Thymus (tissue), 11 donors: ENCODE results near the gene PHLDB3. TPM values are rescaled to one million over a fixed set of nuclear protein-coding genes. Genes with fewer than 3 reads are reported as not detected.
A peak's percentile ranks its signal among the peaks of the same experiment; 100 is the strongest.

Experiments used
- DNase-seq, 9 donors: peaks; one replicate each; pipeline ENCODE4 v3.0.0-alpha.2; 2013; ENCODE audit warnings: low spot score in 9 of 9, low read depth in 6 of 9, missing footprints in 1 of 9
- H3K27ac ChIP-seq, 2 donors: one replicate each; pipeline ENCODE4 v1.5.1; 2013; ENCODE audit warnings: control low read depth in 1 of 2, low read depth in 1 of 2, low read length in 1 of 2, mild to moderate bottlenecking in 1 of 2, moderate library complexity in 1 of 2
- H3K27me3 ChIP-seq, 2 donors: one replicate each; pipeline ENCODE4 v1.5.1; 2013; ENCODE audit warnings: low read length in 1 of 2; ENCODE audit not compliant: control insufficient read depth in 2 of 2, insufficient read depth in 1 of 2
- H3K36me3 ChIP-seq, 2 donors: one replicate each; pipeline ENCODE4 v1.5.1; 2013; ENCODE audit warnings: low read length in 1 of 2, mild to moderate bottlenecking in 1 of 2, moderate library complexity in 1 of 2; ENCODE audit not compliant: control insufficient read depth in 2 of 2, insufficient read depth in 2 of 2
- H3K4me1 ChIP-seq, 2 donors: one replicate each; pipeline ENCODE4 v1.5.1; 2013; ENCODE audit warnings: low read length in 2 of 2; ENCODE audit not compliant: control insufficient read depth in 2 of 2, insufficient read depth in 2 of 2
- H3K4me3 ChIP-seq, 2 donors: one replicate each; pipeline ENCODE4 v1.5.1; 2013; ENCODE audit warnings: low read length in 2 of 2, control low read depth in 1 of 2, mild to moderate bottlenecking in 1 of 2
- H3K9me3 ChIP-seq, 2 donors: one replicate each; pipeline ENCODE4 v1.5.1; 2013; ENCODE audit warnings: low read length in 1 of 2, mild to moderate bottlenecking in 1 of 2; ENCODE audit not compliant: control insufficient read depth in 2 of 2, insufficient read depth in 1 of 2
- WGBS: extraction: QIAGEN DNeasy Blood & Tissue Kit; methylation state at CpG from one replicate; pipeline ENCODE4 v1.1.7; 2013; 5-methylcytosine and 5-hydroxymethylcytosine counted together
- polyA plus RNA-seq: library from polyadenylated mRNA; stranded (reverse); fragments of 200-250 nt; gene quantifications from one replicate; pipeline ENCODE4 v1.2.3, GENCODE V29; 2013
- total RNA-seq: library from RNA; stranded (reverse); fragments of 120-200 nt; gene quantifications from one replicate; pipeline ENCODE4 v1.2.4, GENCODE V29; 2013
- donor health status: healthy.

The PHLDB3 gene
- total and polyA plus RNA-seq, 2 donors: 12.0 to 37.9 TPM

- no peak for DNase-seq
Measured at GRCh38 chr19:43545981-43546380, 41.4 kb upstream of the PHLDB3 start.

GRCh38 chr19:43545276-43545675 is 40.7 kb upstream of the PHLDB3 start:
- WGBS: 78% methylated on average over 5 of the region's 5 CpGs
- Histone ChIP-seq H3K36me3 (peaks cover 56 to 78% of the 10 kb centered on the region in 2 donors), H3K4me3 (no peak overlapping the region), H3K9me3 (no peaks in the 10 kb centered on the region), H3K27ac (no peak overlapping the region), H3K27me3 (no peaks in the 10 kb centered on the region), H3K4me1 (peaks cover 0 to 11% of the 10 kb centered on the region in 2 donors)
- DNase-seq: peak in 1 of 9 donors; percentile 49

More at GRCh38 chr19:43545981-43546380, 41.4 kb upstream of the PHLDB3 start:
- H3K4me3 ChIP-seq: no peak overlapping the region
- H3K9me3 ChIP-seq: no peaks in the 10 kb centered on the region
- peaks cover 0 to 11% of the 10 kb centered on the region in 2 donors for H3K4me1 ChIP-seq
- no peak overlapping the region for H3K27ac ChIP-seq
- peaks cover 57 to 78% of the 10 kb centered on the region in 2 donors for H3K36me3 ChIP-seq
- no peaks in the 10 kb centered on the region for H3K27me3 ChIP-seq
- 96% methylated on average over 2 of the region's 2 CpGs for WGBS

GRCh38 chr19:43544077-43544476 is 39.5 kb upstream of the PHLDB3 start:
- Histone ChIP-seq H3K4me1 (peaks cover 0 to 11% of the 10 kb centered on the region in 2 donors), H3K4me3 (no peak overlapping the region), H3K9me3 (peaks cover 0 to 4% of the 10 kb centered on the region in 2 donors), H3K36me3 (peaks cover 57 to 73% of the 10 kb centered on the region in 2 donors), H3K27me3 (no peaks in the 10 kb centered on the region), H3K27ac (no peak overlapping the region)
- no peak for DNase-seq
- WGBS: over 99% methylated on average over 9 of the region's 9 CpGs

GRCh38 chr19:43541920-43542650 is 37.5 kb upstream of the PHLDB3 start:
- Histone ChIP-seq H3K27ac (no peak overlapping the region), H3K4me1 (peaks cover 0 to 11% of the 10 kb centered on the region in 2 donors), H3K36me3 (peaks cover 76 to 84% of the 10 kb centered on the region in 2 donors), H3K9me3 (peaks cover 0 to 4% of the 10 kb centered on the region in 2 donors), H3K4me3 (no peak overlapping the region), H3K27me3 (no peaks in the 10 kb centered on the region)
- no peak for DNase-seq
- 98% methylated on average over 5 of the region's 5 CpGs for WGBS

- Histone ChIP-seq H3K4me3 (no peak overlapping the region), H3K9me3 (peaks cover 0 to 4% of the 10 kb centered on the region in 2 donors), H3K27ac (no peak overlapping the region), H3K36me3 (peaks cover 70 to 77% of the 10 kb centered on the region in 2 donors), H3K4me1 (peaks cover 0 to 3% of the 10 kb centered on the region in 2 donors), H3K27me3 (no peaks in the 10 kb centered on the region)
- 96% methylated on average over 3 of the region's 3 CpGs for WGBS
- no peak for DNase-seq
Measured at GRCh38 chr19:43540381-43540780, 35.8 kb upstream of the PHLDB3 start.

GRCh38 chr19:43538922-43539321 is 34.4 kb upstream of the PHLDB3 start:
- Histone ChIP-seq H3K4me1 (peaks cover 2 to 8% of the 10 kb centered on the region in 2 donors), H3K9me3 (peaks cover 0 to 4% of the 10 kb centered on the region in 2 donors), H3K27me3 (no peaks in the 10 kb centered on the region), H3K4me3 (no peak overlapping the region), H3K27ac (no peak overlapping the region), H3K36me3 (peaks cover 59 to 68% of the 10 kb centered on the region in 2 donors)
- DNase-seq: no peak

- WGBS: 86% methylated on average over 62 of the region's 62 CpGs
- Histone ChIP-seq H3K4me1 (peaks cover 2 to 23% of the 10 kb centered on the region in 2 donors), H3K27ac (no peak overlapping the region), H3K4me3 (no peak overlapping the region), H3K9me3 (peaks cover 0 to 4% of the 10 kb centered on the region in 2 donors), H3K36me3 (peaks cover 26 to 32% of the 10 kb centered on the region in 2 donors), H3K27me3 (no peaks in the 10 kb centered on the region)
- peak in 2 of 9 donors; percentile 40 to 52 for DNase-seq
Measured at GRCh38 chr19:43534816-43535761, 30.5 kb upstream of the PHLDB3 start.

- Histone ChIP-seq H3K27ac (peak overlapping the region; percentile 57 to 58), H3K9me3 (peaks cover 0 to under 1% of the 10 kb centered on the region in 2 donors), H3K4me3 (no peak overlapping the region), H3K36me3 (peaks cover 21 to 30% of the 10 kb centered on the region in 2 donors), H3K27me3 (no peaks in the 10 kb centered on the region), H3K4me1 (peaks cover 2 to 23% of the 10 kb centered on the region in 2 donors)
- DNase-seq: no peak
- WGBS: 74% methylated on average over 17 of the region's 17 CpGs
Measured at GRCh38 chr19:43534305-43534815, 29.8 kb upstream of the PHLDB3 start.
